ENCODE measurements around the gene ERAL1.

DNA sequence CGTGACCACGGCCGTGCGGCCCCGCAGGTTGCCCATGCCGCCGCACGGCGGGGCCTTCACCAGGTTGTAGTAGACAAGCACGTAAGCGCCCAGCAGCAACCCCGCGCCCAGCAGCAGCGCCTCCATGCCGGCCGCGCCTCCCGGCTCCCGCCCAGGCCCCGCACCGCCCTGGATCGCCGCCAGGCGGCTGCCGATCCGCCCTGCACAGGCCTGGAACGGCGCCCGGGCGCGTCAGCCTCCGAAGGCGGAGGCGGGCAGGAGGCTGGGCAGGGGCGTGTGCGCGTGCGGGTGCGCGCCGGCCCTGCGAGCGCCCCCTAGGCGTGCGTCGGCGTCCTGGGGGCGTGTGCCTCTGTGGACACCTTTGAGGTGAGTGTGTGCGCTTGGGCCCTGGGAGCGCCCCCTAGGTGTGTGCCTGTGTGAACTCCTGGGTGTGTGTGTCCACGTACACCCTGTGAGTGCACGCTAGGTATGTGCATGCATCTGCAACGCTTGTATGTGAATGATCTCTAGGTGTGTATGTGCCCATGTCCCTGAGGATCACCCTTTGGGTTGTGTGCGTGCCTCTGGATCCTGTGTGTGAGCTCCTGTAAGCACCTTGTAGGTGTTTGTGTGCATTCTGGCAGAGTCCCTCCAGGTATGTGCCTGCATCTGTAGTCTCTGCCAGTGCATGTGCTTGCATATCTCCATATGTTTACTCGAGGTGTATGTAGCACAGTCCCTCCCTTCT lies 48.2 kb downstream of the ERAL1 start, which contains the start of gene DHRS13:
- TF ChIP-seq YY1 (IDR thresholded peaks at IDR 0.05; ENCODE audit: insufficient read depth, insufficient read length) (no peak), ZNF274 (IDR thresholded peaks at IDR 0.05; ENCODE audit: low read depth, low read length) (no peak)

All from NT2/D1 (cell line).